HG03280 (cell line): ENCODE data around the gene IRF6.

Experiments
- ATAC-seq: cut with Tn5 transposase; IDR thresholded peaks from one replicate; pipeline ENCODE4 v1.9.1; 2021; ENCODE audit warnings: mild to moderate bottlenecking, moderate library complexity; ENCODE audit not compliant: unreplicated experiment

Gene IRF6

DNA sequence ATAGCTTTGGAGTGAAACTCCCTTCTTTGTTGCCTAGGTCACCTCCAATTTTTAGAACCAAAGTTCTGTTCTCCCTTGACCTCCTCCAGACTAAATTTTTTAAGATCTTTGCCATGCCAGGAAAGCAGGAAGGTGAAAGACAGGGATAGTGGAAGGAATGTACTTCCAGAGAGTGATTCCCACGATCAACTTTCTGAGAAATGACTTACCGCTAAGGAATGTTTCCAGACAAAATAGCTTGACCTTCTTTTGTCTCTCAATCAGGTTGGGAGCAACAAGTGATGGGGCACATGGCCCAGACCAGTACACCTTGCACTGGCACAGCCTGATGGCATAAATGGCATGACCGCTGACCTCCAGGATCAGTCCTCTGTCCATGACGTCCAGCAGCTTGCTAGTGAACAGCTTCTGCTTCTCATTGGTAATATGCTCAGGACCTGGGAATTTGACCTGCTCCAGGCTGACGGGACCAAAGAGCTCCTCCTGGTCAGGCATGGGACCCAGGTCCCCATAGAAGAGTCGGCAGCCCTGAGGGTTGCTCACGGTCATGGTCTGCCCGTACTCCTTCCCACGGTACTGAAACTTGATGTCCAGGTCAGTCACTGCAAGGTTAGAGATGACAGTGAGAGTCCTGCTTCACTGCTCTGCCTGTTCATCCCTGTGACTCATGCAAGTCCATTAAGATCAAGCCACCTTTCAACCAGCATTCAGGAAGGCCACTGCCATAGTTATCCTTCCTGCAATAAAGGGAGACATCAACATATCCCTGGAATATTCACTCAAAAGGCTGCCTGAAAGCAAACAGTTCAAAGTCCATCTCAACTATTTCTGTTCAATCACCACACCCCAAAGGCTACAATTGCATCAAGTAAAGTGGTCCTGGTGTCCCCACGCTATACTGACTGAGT lies 15.4 kb downstream of the IRF6 start:
- no peak for ATAC-seq

DNA sequence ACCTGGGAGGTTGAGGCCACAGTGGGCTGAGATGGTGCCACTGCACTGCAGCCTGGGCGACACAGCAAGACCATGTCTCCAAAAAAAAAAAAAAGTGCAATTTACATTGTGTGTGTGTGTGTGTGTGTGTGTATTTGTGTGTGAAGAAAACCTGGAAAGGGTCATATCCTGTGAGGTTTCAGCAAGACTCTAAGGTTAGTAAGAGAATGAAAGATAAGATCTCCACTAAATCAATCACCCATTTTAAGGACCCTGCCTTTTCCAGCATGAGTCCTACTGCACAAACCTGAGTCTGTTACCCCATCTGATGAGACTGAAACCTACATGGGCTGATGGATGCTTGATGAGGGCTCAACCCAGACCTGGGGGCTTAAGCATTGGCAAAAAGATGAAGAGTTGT lies 16.7 kb downstream of the IRF6 start:
- no peak for ATAC-seq

DNA sequence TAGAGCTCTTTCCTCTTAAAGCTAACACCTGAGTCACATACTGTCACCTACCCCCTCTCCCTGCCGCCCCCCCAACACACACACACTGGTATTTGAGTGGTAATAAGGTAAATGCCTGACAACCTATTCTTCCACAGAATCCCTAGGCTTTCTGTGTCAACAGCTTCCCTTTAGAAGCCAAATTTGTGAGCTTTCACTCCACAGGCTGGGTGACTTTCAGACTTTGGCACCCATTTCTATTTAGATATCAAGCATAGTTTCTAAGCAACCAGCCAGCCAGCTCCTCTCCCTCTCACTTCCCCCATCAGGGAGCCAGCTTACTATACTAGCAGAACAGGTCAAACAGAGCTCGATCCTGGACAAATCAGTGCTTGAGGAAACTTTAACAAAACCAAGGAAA lies 18.4 kb downstream of the IRF6 start:
- no peak for ATAC-seq

DNA sequence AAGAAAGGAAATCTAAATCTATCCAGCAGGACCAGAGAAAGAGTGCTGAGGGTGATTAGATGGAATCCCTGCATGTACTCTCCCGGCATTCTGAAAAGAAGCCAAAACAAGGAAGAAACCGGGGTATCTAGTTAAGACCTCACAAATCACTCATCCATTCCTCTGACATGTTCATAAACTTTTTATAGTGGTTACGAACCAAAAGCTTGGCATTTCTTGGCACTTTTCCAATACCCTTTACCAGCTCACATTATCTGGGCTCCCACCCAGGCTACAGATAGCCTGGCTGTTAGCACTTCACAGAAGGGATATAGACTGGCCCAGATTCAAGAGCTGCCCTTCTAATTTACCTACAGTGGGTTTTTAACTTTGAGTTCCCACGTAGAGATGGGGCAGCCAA lies 19.8 kb downstream of the IRF6 start:
- no peak for ATAC-seq

DNA sequence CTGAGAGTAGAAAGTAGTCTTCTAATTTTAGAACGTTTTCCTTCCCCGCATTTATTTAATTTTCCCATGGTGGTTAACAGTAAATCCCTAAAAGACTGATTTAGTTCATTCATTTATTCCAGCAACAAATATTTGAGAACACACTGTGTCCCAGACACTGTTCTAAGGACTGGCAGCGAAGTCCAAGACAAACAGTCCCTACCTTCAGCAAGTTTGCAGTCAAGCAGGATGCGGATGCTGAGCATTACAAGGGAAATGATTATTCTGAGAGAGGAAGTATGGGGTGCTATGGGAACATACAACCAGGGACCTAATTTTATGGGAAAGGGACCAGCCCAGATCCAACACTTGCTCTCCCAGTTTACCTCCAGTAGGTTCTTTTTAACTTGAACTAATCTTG lies 20.4 kb downstream of the IRF6 start:
- no peak for ATAC-seq

DNA sequence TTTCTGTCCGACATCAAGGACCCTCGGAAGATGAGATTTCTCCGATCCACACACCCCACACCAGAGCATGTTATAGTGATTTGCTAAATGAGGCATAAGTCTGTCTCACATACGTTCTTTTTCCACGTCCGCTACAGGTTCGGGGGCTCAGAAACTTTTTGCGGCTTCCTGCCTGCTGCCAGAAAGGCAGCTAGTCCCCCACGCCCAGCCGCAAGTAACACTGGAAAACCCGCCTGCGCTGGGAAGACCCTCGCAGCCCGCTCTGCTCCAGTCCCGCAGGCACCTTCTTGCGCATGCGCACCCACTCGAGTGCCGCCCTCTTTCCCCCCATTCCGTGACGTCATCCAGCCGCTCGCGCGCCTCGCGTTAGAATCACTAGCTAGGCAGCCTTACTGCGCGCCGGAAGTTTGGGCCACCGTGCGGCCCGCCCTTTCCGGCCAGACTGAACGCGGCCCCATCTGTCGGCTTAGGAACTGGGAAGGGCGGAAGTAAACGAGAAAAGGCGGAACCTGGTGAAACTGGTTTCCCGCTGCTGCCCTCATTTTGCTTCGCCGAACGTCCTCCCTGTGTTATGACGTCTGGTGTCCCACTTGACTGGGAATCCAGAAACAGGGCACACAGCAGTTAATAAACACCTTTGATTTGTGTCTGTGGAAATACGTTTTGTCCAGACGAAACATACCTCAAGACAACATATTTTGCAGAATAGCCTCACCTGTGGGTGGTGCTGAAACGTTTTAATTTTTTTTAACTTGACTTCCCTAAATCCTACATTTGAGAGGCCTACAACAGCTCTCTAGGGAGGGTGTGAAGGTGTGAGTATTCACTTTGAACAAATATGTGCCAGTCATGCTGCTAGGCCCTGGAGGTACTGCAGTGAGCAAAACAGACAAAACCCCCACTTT lies 21.4 kb downstream of the IRF6 start, which contains the start of gene C1orf74:
Gene C1orf74, minus strand, starts transcription at position 295 of the 905 bp plus-strand sequence. CDS start 925 bp downstream, outside the sequence.
- ATAC-seq = peak; percentile 100

DNA sequence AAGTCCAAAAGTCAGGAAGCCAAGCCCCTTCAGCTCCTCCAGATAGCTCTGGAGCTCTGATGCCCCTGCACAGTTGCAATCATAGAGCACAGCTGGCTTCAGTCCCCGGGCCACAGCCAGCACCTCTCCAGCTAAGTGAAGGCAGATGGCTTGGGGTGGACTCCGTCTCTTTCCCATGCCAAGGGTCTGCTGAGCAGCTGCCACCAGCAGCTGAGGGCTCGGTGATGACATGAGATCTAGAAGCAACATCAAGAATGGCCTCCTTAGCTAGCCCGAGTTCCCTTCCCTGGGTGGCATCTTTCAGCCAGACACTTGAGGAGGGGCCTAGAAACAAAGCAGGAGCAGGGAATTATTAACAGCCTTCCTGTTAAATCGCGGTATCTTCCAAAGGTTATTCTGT lies 22.6 kb downstream of the IRF6 start:
- no peak for ATAC-seq

DNA sequence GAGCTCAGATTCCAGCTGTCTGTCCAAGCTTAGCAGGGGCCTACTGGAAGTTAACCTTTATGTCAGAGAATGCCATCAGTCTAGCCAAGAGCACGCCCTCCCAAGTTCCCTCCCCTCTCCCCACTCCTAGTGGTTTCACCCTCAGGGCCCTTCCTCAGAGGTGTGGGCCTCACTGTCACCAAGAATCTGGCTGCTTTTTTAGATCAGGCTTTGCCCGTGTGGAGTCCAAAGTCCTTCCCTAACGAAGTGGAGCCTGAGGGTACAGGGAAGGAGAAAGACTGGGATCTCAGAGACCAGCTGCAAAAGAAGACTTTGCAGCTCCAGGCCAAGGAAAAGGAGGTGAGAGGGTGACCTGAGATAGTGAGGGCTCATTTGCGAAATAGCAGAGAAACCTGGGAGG lies 25.7 kb downstream of the IRF6 start:
- no peak for ATAC-seq

DNA sequence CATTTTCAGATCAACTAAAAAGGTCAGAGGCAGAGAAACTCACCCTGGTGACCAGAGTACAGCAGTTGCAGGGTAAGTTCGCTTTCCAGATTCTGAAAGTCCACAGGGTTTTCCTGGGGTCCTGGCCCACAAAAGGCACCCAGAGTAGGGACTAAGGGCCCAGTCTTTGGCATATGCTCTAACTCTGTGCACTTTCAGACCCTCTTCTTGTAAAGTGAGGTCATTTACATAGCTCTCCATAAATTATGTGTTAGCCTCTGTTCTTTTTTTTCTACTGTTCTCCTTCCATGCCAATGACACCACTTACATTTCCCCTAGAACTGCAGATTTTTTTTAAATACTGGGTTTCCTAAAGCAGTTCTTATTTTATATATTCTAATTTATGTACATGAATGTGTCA lies 27.8 kb downstream of the IRF6 start:
- ATAC-seq = no peak

DNA sequence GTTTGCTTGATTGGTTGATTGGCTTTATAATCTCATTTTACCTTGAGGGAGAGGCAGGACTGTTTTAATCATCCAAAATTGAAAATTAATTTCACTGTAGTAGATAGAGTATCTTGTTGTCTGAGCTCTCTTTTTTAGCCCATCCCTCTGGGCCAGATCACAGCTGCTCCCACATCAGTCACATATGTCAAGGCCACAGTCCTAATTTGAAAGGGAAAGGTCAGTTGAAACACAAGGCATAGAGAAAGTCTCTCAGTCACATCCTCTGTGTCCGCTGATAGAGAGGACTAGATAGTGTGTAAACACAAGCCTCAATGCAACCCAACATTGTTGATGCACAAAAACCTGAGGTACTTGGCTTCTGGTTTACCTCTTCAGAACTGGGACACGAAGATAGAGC lies 28.4 kb downstream of the IRF6 start:
- no peak for ATAC-seq

DNA sequence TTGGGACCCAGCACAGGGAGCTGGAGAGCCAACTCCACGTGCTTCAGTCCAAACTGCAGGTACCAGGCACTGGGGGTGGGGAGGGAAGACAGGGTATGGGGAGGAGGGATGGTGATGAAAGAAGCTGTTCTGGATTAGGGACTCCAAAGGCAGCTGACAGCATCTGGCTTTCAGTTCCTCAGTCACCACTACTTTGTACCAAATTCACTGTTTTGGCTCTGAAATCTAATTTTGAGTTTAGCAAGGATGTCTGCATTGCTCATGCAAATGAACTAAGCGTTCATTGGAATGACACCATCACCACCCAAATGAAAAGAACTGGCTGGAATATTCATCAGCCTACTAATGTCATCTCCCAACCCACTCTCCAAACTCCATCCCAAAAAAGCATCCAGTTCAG lies 30.3 kb downstream of the IRF6 start:
- ATAC-seq = no peak

DNA sequence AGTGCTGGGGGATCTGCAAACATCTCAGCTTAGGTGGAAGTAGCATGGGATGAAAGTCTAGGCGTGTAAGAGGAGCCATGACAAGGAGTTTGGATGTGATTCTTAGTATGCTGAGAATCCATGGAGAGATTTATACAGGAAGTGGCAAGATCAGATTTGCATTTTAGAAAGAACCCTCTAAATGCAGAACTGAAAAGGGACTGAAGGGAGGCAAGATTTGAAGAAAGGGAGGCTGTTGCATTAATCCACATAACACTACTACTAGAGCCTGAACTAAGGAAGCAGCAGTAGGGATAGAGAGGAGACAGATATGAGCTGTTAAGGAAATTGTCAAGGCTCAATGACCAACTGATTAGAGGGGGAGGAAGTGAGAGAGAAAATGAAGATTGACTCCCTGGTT lies 31.4 kb downstream of the IRF6 start:
- peak; percentile 54 for ATAC-seq

DNA sequence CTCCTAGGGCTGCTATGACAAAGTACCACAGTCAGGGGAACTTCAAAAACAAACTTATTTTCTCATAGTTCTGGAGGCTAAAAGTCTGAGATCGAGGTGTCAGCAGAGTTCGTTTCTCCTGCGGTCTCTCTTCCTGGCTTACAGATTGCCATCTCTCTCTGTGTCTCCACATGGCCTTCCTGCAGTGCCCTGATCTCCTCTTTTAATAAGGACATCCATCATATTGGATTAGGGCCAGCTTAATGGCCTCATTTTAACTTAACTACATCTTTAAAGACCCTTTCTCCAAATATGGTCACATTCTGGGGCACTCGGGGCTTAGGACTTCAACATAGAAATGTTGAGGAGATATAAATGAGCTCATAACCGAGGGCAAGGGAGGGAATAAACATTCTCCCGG lies 33.8 kb downstream of the IRF6 start:
- ATAC-seq = no peak

DNA sequence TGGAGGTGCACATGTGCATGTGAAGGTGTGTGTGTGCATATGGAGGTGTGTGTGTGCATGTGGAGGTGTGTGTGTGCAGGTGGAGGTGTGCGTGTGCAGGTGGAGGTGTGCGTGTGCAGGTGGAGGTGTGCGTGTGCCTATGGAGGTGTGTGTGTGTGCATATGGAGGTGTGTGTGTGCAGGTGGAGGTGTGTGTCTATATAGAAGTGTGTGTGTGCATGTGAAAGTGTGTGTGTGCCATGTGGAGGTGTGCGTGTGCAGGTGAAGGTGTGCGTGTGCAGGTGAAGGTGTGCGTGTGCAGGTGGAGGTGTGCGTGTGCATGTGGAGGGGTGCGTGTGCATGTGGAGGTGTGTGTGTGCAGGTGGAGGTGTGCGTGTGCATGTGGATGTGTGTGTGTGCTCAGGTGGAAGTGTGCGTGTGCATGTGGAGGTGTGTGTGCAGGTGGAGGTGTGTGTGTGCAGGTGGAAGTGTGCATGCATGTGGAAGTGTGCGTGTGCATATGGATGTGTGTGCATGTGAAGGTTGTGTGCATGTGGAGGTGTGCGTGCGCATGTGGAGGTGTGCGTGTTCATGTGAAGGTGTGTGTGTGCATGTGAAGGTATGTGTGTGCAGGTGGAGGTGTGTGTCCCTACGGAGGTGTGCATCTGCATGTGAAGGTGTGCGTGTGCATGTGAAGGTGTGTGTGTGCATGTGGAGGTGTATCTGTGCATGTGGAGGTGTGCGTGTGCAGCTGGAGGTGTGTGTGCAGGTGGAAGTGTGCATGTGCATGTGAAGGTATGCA lies 35.1 kb downstream of the IRF6 start:
- ATAC-seq = no peak

DNA sequence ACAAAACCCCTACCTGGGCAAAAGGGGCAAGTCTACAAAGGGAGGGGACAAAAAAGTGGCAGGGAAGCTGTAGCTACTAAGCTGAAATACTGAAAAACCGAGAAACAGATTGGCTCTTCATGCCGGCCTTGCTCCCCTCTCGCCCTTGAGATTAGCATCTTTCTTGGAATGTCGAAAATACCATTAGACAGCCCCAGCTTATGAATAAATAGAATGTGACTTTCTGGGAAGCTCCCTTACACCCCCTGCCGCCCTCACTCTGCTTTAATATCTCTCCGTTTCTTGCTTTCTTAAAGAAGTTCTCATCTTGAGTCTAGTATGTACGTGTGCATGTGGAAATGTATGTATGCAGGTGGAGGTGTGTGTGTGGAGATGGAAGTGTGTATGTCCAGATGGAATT lies 36.0 kb downstream of the IRF6 start:
- no peak for ATAC-seq

DNA sequence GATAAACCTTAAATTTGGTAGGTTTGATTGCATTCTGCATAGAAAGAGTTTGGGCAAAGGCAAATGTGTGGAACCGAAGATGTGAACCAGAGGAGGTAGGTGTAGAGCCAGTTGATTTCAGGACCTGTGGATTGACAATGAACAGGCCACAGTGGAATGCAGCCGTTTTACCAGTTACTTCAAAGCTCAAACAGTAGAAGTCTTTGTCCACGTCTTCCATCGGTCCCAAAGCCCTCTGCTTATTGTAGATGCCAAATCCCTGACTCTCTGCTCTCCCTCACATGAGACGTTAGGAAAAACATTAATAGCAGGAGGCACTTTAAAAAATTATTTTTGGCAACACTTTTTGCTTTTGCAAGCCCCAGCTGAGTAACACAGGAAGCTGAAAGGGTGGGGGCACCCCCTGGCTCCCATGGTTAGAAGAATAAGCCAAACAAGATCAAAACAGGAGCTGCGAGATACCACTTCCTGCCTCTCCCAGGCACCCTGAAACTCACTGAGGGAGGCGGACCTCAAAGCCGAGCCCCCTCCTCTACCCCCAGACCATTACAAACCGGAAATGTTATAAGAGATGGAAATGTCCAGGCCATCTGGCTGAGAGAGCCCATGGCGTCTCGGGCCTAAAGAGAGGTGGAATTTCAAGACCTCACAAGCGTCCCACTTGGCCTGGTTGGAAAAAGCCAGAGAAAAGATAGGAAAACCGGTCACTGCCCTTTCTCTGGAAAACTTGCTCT lies 36.6 kb downstream of the IRF6 start:
- peak; percentile 62 for ATAC-seq

DNA sequence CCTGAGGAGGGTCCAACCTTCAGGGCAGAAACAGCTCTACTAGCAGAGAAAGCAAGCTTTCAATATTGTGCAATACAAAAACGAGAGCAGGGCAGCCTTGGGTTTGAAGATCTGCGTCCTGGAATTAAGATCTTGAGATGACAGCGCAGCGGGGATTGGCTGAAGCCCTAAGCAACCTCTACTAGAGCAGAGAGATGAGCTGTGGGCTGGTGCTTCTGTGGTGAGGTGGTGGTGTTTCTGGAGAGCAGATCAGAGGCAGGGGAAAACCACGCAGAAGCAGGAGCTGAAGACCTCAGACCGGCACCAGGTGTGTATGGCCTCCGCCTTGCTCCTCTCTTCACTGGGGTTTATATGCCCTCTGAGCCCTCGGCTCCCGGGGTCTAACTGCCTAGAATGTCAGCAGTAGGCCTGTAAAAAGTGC lies 37.6 kb downstream of the IRF6 start:
- peak; percentile 82 for ATAC-seq

DNA sequence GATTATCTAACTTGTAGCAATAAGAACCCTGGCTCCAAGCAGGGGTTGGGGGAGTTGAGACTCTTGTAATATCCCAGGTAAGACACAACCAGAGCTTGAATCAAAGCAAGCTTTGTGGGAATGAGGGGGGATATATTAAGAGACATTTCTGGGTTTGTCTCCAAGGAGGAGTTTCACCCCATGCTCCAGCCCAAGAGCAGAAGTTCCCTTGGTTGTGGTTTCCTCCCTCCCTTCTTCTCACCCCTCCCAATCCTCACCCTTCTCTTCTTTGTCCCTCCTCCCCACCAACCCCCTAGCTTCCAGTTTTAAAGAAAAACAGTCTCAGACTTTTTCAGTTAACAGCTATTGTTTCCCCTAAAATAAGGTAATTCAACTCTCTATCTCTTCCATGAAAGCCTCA lies 38.2 kb downstream of the IRF6 start:
- no peak for ATAC-seq

DNA sequence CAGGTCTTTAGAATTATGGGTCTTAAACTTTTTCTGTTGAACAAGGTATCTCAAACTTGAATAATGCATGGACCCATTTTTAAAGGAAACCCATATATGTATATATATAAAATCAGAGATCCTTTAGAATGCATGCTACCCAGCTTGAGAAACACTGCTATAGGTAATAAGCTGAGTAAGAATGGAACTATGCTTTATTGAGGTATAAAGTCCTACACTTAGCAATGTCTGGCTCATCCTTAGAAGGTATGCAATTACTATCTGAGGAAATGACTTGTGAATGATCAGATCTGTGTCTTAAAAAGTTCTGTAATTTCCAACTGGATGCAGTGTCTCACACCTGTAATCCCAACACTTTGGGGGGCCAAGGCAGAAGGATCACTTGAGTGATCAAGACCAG lies 38.8 kb downstream of the IRF6 start:
- no peak for ATAC-seq

DNA sequence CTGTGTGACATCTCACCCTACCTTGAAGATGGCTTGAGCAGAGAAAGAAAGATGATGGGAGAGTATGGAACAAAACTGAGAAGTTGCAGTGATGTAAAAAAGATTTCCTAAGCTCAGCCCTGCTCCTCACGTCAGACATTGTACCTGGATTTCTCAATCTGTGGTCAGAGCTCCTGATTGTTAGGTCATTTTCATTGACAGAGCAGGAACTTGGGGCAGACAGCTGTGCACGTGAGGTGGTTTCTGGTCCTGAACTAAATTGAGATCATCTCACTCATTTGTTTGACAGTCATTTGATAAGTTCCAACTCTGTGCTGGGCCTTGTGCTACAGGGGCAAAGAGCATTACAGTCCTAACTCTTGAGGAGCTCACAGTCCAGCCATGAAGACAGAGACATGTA lies 39.9 kb downstream of the IRF6 start:
- no peak for ATAC-seq
